GM23338 (cell line): ENCODE data around the gene EFR3B.

Experiments
- CREB1 ChIP-seq: fragments of 250-450 bp; sonication (Bioruptor Pico); IDR thresholded peaks from 2 replicates; pipeline ENCODE4 v1.5.0; 2020; ENCODE audit warnings: low read depth, mild to moderate bottlenecking, moderate library complexity
- CTCF ChIP-seq, 2 experiments: fragments of 200-600 bp in 1 of 2; sonication (generic) in 1 of 2; conservative IDR thresholded peaks; 2 replicates each; pipeline versions ENCODE4 v1.5.1 to v1.6.1; 2016 to 2017; ENCODE audit warnings: antibody characterized with exemption in 2 of 2, low read depth in 2 of 2, mild to moderate bottlenecking in 2 of 2, moderate library complexity in 1 of 2
- ETS1 ChIP-seq: IDR thresholded peaks from 2 replicates; pipeline ENCODE4 v1.6.1; 2016; ENCODE audit warnings: antibody characterized with exemption
- EZH2 ChIP-seq: fragments of 200-600 bp; sonication (generic); IDR thresholded peaks from one replicate; pipeline ENCODE4 v1.8.0; 2017; ENCODE audit warnings: antibody characterized with exemption, mild to moderate bottlenecking, low read depth; ENCODE audit not compliant: unreplicated experiment
- EZH2phosphoT487 ChIP-seq: fragments of 200-600 bp; sonication (generic); IDR thresholded peaks from one replicate; pipeline ENCODE4 v1.8.1; 2018; ENCODE audit warnings: antibody characterized with exemption; ENCODE audit not compliant: unreplicated experiment
- JUNB ChIP-seq: IDR thresholded peaks from one replicate; pipeline ENCODE4 v1.6.1; 2016; ENCODE audit warnings: antibody characterized with exemption; ENCODE audit not compliant: unreplicated experiment
- POLR2AphosphoS5 ChIP-seq: IDR thresholded peaks from 2 replicates; pipeline ENCODE4 v1.6.1; 2016; ENCODE audit warnings: antibody characterized with exemption, low read depth
- STAT1 ChIP-seq: IDR thresholded peaks from one replicate; pipeline ENCODE4 v1.6.1; 2016; ENCODE audit warnings: antibody characterized with exemption; ENCODE audit not compliant: unreplicated experiment
- TF ChIP-seq, protein P1 (sequence below): IDR thresholded peaks from one replicate; pipeline ENCODE4 v1.6.1; 2018; ENCODE audit warnings: antibody characterized with exemption; ENCODE audit not compliant: unreplicated experiment

- TF ChIP-seq CTCF (conservative IDR thresholded peaks at IDR 0.05; ENCODE audit: low read depth in 2 of 2) (no peak), STAT1 (no peak), EZH2phosphoT487 (no peak), POLR2AphosphoS5 (no peak), CREB1 (CRISPR knock-in tag) (no peak), EZH2 (no peak), JUNB (no peak), ETS1 (no peak)
- TF ChIP-seq, protein P1, sequence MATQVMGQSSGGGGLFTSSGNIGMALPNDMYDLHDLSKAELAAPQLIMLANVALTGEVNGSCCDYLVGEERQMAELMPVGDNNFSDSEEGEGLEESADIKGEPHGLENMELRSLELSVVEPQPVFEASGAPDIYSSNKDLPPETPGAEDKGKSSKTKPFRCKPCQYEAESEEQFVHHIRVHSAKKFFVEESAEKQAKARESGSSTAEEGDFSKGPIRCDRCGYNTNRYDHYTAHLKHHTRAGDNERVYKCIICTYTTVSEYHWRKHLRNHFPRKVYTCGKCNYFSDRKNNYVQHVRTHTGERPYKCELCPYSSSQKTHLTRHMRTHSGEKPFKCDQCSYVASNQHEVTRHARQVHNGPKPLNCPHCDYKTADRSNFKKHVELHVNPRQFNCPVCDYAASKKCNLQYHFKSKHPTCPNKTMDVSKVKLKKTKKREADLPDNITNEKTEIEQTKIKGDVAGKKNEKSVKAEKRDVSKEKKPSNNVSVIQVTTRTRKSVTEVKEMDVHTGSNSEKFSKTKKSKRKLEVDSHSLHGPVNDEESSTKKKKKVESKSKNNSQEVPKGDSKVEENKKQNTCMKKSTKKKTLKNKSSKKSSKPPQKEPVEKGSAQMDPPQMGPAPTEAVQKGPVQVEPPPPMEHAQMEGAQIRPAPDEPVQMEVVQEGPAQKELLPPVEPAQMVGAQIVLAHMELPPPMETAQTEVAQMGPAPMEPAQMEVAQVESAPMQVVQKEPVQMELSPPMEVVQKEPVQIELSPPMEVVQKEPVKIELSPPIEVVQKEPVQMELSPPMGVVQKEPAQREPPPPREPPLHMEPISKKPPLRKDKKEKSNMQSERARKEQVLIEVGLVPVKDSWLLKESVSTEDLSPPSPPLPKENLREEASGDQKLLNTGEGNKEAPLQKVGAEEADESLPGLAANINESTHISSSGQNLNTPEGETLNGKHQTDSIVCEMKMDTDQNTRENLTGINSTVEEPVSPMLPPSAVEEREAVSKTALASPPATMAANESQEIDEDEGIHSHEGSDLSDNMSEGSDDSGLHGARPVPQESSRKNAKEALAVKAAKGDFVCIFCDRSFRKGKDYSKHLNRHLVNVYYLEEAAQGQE = no peak
These were observed 107.8 kb downstream of the EFR3B start for GRCh38 chr2:25149646-25150045.
